GM19240 (cell line): ENCODE measurements around the gene CCDC91.

Source experiments
- DNase-seq: peaks from one replicate; pipeline ENCODE4 v3.0.0; 2011; ENCODE audit warnings: low spot score; ENCODE audit not compliant: insufficient read length

Gene CCDC91, protein sequence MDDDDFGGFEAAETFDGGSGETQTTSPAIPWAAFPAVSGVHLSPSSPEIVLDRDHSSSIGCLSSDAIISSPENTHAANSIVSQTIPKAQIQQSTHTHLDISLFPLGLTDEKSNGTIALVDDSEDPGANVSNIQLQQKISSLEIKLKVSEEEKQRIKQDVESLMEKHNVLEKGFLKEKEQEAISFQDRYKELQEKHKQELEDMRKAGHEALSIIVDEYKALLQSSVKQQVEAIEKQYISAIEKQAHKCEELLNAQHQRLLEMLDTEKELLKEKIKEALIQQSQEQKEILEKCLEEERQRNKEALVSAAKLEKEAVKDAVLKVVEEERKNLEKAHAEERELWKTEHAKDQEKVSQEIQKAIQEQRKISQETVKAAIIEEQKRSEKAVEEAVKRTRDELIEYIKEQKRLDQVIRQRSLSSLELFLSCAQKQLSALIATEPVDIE

GRCh38 chr12:28190321-28191050, at the start of gene CCDC91:
Gene CCDC91, plus strand, starts transcription at chr12:28190456. Its CDS starts 66,760 bp downstream, at chr12:28257216.
- DNase-seq, result peak; percentile 71

- DNase-seq, result no peak
Measured at GRCh38 chr12:28144059-28144458, 46.2 kb upstream of the CCDC91 start.

GRCh38 chr12:28144532-28144931, 45.7 kb upstream of the CCDC91 start:
- DNase-seq, result no peak

DNA sequence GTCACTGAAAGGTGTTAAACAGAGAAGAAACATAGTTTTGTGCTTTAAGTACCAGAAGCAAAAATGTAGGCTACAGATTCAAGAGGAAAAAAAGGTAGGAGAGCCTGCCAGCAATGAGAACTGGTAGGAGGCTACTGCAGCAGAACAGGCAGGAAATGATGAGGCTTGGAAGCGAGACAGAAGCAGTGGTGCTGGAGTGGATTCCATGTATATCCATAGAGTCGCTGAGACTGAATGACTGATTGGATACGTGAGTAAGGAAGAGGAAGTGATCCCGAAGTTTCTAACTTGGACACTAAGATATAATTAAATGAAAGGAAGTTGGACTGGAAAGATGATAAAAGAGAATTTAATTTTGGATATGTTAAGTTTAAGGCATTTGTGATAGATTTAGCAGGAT, 45.0 kb upstream of the CCDC91 start:
- DNase-seq, result no peak

GRCh38 chr12:28149279-28149678, 41.0 kb upstream of the CCDC91 start:
- no peak for DNase-seq

DNA sequence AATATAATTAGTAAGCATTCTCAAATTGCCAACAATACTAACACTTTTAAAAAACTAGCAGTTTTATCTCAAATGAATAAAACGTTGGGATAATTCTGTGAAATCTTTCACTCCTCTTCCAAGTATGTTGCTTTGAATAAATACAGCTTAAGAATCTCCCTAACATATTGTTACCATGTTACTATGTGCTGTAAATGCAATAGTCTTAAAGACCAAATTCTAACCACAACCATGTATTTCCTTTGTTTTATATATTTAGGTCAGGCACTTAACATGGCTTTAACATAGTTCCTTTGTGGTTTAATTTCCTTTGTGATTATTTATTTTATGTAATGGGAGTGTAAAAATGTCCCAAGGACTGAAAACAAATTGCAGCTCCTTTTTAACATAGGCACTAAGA, 33.9 kb upstream of the CCDC91 start:
- DNase-seq, result no peak

GRCh38 chr12:28156804-28157203, 33.5 kb upstream of the CCDC91 start:
- DNase-seq, result no peak

DNA sequence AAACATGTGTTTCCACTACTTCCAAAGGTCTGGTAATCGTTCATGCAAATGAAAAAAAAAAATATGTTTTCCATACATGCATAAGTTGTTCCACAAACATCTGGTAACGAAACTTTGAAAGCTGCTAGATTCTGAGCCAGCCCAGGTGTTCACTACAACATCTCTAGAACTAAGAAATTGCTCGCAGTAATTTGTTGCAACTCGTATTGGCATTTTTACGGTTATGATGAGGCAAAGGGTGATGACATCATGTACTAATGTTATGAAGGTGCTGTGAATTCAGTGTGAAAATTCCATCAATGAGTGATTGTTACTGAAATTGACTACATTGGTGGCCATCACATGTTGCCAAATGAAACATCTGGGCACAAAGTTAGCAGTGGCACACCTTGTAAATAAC, 31.9 kb upstream of the CCDC91 start:
- no peak for DNase-seq

GRCh38 chr12:28159688-28160087, 30.6 kb upstream of the CCDC91 start:
- no peak for DNase-seq

DNA sequence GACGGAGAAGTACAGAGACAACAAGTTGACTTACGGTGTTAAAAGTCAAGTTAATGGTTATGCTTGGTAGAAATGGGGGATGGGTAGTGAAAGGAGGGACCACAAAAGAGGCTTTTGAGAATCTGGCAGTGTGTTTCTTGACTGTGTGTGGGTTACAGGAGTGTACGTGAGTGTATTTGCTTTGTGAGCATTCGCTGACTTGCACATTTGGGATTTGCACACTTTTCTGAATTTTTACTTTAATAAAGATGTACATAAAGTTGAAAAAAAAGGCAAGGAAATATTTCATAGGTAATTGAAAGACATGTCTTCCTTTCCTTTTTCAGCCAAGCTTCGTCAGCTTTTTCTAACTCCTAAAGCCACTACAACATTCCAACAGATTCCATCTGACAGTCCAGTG, 28.6 kb upstream of the CCDC91 start:
- DNase-seq, result no peak

DNA sequence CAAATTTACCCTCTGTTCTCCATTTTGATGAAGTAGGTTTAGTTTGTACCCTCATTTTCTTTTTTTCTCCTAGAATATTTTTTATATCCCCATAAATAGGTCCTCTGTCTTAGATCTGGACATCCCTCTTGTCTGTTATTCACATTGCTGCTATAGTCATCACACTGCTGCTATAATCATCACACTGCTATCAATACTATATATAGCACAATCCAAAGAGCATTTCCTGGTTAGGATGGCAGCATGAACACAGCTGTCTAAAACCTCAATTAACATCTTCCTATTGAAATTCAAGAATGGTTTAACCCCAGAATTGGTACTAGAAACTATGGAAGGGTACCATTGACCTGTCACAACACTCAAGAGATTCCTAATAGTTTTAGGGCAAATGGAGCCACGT, 27.6 kb upstream of the CCDC91 start:
- no peak for DNase-seq

GRCh38 chr12:28164644-28165275, 25.5 kb upstream of the CCDC91 start:
- DNase-seq, result no peak

DNA sequence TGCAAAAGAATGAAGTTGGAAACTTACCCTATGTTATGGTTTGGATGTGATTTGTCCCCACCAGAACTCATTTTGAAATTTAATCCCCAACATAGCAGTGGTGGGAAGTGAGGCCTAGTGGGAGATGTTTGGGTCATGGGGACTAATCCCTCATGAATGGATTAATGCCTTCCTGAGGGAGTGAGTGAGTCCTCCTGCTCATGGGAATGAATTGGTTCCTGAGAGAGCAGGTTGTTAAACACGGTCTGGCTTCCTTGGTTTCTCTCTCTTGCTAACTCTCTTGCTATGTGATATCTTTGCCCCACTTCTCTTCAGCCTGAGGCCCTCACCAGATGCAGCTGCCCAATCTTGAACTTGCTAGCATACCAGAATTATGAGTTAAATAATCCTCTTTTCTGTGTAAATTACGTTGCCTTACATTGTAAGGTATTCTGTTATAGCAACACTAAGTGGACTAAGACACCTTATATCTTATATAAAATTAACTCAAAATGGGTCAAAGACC, 22.2 kb upstream of the CCDC91 start:
- no peak for DNase-seq

DNA sequence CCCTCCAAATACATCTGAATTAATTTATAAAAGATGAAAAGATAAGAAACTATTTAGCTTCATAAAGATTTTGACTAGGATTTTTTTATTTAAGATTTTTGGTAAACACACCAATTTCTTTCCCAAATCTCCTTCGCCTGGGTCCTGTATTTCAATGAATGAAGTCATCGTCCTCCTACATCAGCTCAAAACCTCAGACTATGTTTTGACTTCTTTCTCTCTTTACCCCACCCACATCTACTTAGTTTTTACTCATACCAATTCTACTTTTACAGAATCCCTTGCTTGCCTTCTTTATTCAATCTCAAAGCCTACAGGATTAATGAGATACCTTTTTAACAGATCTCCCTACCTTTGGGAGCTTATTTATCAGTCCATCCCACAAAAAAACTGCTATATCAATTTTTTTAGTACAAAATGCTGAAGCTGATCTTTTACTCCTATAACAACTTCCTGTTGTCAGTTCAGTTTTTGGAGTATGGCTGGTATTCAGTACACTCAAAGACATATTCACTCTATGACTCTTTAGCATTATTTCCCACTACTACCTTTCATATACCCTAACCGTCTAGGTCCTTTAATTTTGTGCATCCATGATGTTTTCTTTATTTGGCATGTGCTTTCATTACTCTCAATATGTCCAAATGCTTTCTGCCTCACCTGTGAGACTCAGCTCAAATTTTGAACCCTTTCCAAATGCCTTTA, 18.7 kb upstream of the CCDC91 start:
- no peak for DNase-seq

DNA sequence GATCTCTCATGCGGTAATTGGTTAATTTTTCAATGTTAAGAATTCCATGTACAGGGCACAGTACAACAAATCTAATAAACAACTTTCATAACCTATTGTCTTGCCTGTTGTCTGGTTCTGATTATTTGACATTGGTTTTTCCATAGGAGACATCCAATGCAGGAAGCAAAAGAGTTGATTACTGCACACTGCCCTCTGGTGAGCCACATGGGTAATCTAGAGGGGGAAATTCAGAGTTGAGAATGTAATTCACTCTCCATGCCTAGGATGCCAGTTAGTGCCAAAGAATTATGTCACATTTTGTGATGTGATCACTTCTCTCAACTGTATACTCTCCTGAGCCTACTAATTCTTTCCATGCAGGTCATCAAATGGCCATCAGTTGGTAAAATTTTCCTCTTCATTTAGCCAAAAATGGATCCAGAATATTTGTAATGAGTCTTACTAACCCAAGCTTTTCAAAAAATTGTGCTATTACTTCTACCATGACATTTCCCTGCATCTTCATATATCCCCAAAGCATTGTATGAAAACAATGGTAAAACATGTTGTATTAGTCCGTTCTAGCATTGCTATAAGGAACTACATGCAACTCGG, 17.7 kb upstream of the CCDC91 start:
- no peak for DNase-seq

DNA sequence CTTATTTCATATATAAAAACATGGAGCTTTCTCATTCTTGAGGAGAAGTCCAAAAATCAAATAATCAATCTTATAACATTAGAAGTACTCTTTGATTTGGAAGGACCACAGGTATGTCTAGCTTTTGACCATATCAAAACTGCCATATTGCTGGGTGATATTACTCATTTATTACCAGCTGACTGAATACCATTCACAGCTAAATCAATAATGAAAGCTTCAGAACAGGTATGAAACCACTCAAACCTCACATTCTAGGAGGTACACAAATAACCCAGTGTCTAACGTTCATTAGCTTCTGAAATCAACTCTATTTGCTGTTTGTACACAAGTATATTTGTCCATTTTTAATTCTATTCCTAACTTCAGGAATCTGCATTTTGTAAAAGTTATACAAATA, 16.8 kb upstream of the CCDC91 start:
- no peak for DNase-seq

DNA sequence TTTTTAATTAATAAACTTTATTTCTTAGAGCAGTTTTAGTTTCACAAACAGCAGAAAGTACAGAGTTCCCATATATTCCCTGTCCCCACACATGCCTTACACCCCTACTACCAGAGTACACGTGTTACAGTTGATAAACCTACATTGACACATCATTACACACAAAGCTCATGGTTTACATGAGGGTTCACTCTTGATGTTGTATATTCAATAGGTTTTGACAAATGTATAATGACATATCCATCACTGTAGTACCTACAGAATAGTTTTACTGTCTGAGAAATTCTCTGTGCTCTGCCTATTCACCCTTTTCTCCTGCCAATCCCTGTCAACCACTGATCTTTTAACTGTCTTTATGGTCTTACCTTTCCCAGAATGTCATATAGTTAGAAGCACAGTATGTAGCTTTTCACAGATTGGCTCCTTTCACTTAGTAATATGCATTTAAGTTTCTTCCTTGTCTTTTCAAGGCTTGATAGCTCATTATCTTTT, 15.1 kb upstream of the CCDC91 start:
- DNase-seq, result no peak

- DNase-seq, result no peak
Measured at GRCh38 chr12:28176295-28176694, 14.0 kb upstream of the CCDC91 start.

GRCh38 chr12:28177461-28177860, 12.8 kb upstream of the CCDC91 start:
- no peak for DNase-seq

DNA sequence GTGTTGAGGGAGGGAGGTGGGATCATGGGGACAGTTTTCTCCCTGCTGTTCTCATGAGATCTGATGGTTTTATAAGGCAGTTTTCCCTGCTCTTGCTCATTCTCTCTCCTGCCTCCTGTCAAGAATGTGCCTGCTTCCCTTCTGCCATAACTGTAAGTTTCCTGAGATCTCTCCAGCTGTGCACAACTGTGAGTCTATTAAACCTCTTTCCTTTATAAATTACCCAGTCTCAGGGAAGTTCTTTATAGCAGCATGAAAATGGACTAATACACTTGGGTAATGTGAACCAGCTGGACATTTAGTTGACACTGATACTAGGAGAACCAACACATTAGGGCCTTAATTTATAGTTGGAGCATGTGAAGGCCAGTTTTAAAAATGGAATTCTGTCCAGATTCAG, 12.4 kb upstream of the CCDC91 start:
- no peak for DNase-seq

DNA sequence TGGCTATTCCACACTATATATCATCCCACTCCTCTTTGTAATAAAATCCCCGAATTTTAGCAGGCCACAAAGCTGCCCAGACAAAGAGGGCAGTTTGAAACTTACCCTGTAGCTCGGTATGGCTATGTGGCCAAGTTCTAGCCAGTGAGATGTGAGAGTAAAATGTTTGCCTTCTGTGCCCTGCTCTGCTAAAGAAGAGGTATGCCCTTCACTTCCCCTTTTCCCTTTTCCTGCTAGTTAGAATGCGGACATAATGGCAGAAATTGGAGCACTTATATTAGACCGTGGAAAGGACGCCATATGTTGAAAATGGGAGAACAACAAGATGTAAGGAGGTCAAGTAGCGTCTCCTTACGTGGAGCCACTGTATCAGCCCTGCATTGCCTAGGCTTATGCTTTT, 11.5 kb upstream of the CCDC91 start:
- DNase-seq, result no peak
